Suprapubic skin (tissue), 4 donors: ENCODE results near the gene TYSND1.

Source experiments
- CTCF ChIP-seq, 2 donors: fragments of 200-600 bp in 1 of 2; fragments of 450-650 bp in 1 of 2; sonication (generic) in 1 of 2; IDR thresholded peaks; one replicate each; pipeline ENCODE4 v1.5.1; 2016 to 2019; ENCODE audit warnings: antibody characterized with exemption in 2 of 2, mild to moderate bottlenecking in 1 of 2, moderate library complexity in 1 of 2
- POLR2A ChIP-seq, 2 donors: fragments of 450-650 bp; IDR thresholded peaks; one replicate each; pipeline ENCODE4 v1.6.1; 2017; ENCODE audit warnings: antibody characterized with exemption in 2 of 2, mild to moderate bottlenecking in 2 of 2, moderate library complexity in 2 of 2
- POLR2AphosphoS5 ChIP-seq, 3 donors: sonication (generic); formaldehyde crosslinking; IDR thresholded peaks; one replicate each; pipeline ENCODE4 v1.6.1; 2017; ENCODE audit warnings: antibody characterized with exemption in 3 of 3

DNA sequence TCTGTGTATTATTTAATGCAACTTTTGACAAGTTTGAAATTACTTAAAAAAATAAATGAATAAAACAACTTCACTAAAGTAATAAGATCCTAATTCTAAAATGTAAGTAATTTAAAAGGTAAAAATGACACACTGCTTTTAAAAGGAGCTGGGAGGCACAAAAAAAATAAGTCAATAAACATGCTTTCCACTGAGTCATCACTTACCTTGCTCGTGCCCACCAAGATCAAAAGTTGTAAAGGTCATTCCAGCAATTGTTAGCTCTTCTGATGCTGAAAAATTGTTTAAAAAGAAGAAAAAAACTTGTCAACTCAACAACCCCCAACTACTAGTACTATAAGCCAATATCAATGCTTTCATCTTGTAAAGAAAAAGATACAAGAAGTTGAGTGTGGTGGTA is 14.3 kb upstream of the TYSND1 start:
- TF ChIP-seq POLR2AphosphoS5 (IDR thresholded peaks at IDR 0.05) = no peak
- TF ChIP-seq CTCF (IDR thresholded peaks at IDR 0.05) = no peak
- no peak for TF ChIP-seq POLR2A (IDR thresholded peaks at IDR 0.05)
